ENCODE results near the gene SUGT1. TPM values are rescaled to one million over a fixed set of nuclear protein-coding genes. Genes with fewer than 3 reads are reported as not detected.

SUGT1 gene
- total RNA-seq, 1 donor from 2014 or later = 38.6 TPM

GRCh38 chr13:52737965-52738364, 85.3 kb downstream of the SUGT1 start:
- Mint-ChIP-seq H3K4me1 (peaks cover 6% of the 10 kb centered on the region), H3K9me3 (peaks cover 5% of the 10 kb centered on the region), H3K27ac (no peak overlapping the region), H3K27me3 (peaks cover 33% of the 10 kb centered on the region), H3K36me3 (ENCODE audit: low read depth) (no peaks in the 10 kb centered on the region), H3K4me3 (no peak overlapping the region)
- DNase-seq (no peak), ATAC-seq (ENCODE audit: low read depth) (no peak)
- intact Hi-C loops (cut with micrococcal nuclease) = no loop called here
- ChIA-PET POLR2A (no interaction called here), CTCF (no interaction called here)
- TF ChIP-seq CTCF (IDR thresholded peaks at IDR 0.05) = no peak

DNA sequence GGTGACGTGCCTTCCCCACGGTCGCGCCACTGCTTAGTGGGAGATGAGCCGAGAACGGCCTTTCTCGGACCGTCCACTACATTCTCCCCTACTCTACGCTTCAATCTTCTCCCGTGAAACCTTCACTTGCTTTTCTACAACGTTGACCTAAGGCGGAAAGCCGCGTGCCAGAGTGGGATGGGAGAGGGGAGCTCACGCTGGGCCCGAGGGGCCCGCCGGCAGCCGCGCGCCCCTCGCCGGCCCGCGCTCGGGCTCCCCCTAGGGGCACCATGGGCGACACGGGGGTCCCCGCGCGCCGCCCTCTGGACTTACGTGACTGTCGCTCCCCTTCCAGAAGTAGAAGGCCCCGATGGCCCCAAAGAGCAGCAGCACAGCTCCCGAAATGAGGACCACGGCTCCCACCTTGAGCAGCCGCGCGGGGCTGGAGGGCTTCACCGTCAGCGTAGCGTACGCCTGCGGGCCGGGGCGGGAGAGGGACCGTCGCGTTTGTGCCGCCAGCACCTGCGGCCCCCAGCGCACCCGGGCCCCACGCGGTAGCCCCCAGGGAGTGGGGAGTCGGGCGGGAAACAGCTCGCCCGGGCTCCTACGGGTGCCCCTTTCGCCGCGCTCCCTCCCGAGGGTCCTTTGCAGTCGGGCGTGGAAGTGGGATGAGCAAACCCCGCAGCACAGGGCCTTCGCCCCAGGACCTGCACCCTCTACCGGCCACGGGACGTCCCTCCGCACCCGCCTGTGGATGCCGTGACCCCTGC, 86.3 kb downstream of the SUGT1 start:
- ChIA-PET POLR2A (no interaction called here), CTCF (no interaction called here)
- ATAC-seq (ENCODE audit: low read depth) (peak; percentile 47), DNase-seq (peak; percentile 18)
- intact Hi-C loops (cut with micrococcal nuclease) = no loop called here
- no peaks in the 10 kb centered on the region for H3K36me3 Mint-ChIP-seq (ENCODE audit: low read depth)
- no peak for TF ChIP-seq CTCF (IDR thresholded peaks at IDR 0.05)
- peak overlapping the region; percentile 44 for H3K4me3 Mint-ChIP-seq
- H3K27ac Mint-ChIP-seq = no peak overlapping the region
- peaks cover 6% of the 10 kb centered on the region for H3K4me1 Mint-ChIP-seq
- H3K9me3 Mint-ChIP-seq = peaks cover 5% of the 10 kb centered on the region
- H3K27me3 Mint-ChIP-seq = peaks cover 38% of the 10 kb centered on the region

- ChIA-PET POLR2A (no interaction called here), CTCF (no interaction called here)
- H3K9me3 Mint-ChIP-seq = peaks cover 5% of the 10 kb centered on the region
- no peak for TF ChIP-seq CTCF (IDR thresholded peaks at IDR 0.05)
- DNase-seq (no peak), ATAC-seq (ENCODE audit: low read depth) (no peak)
- no peaks in the 10 kb centered on the region for H3K36me3 Mint-ChIP-seq (ENCODE audit: low read depth)
- peaks cover 6% of the 10 kb centered on the region for H3K4me1 Mint-ChIP-seq
- H3K27me3 Mint-ChIP-seq = peaks cover 40% of the 10 kb centered on the region
- no peak within 1 kb of the TSS for H3K27ac Mint-ChIP-seq
- peak within 1 kb of the TSS; percentile 44 for H3K4me3 Mint-ChIP-seq
- intact Hi-C loops (cut with micrococcal nuclease) = no loop called here
Observed at GRCh38 chr13:52739468-52740071, 86.9 kb downstream of the SUGT1 start, which contains the start of gene CNMD. Gene CNMD (minus strand): TSS chr13:52739820. CDS start chr13:52739701, 119 bp downstream.

GRCh38 chr13:52743569-52743968, 90.9 kb downstream of the SUGT1 start:
- Mint-ChIP-seq H3K36me3 (ENCODE audit: low read depth) (no peaks in the 10 kb centered on the region), H3K4me3 (no peak overlapping the region), H3K27me3 (peaks cover 41% of the 10 kb centered on the region), H3K4me1 (peaks cover 5% of the 10 kb centered on the region), H3K9me3 (peaks cover 5% of the 10 kb centered on the region), H3K27ac (no peak overlapping the region)
- ATAC-seq (ENCODE audit: low read depth) = no peak
- intact Hi-C loops (cut with micrococcal nuclease) = no loop called here
- no peak for TF ChIP-seq CTCF (IDR thresholded peaks at IDR 0.05)
- CTCF ChIA-PET = no interaction called here
- DNase-seq = no peak
- POLR2A ChIA-PET = no interaction called here

GRCh38 chr13:52743988-52744387, 91.4 kb downstream of the SUGT1 start:
- H3K27ac Mint-ChIP-seq = no peak overlapping the region
- peaks cover 5% of the 10 kb centered on the region for H3K9me3 Mint-ChIP-seq
- intact Hi-C loops (cut with micrococcal nuclease) = no loop called here
- CTCF ChIA-PET = no interaction called here
- H3K36me3 Mint-ChIP-seq (ENCODE audit: low read depth) = no peaks in the 10 kb centered on the region
- ATAC-seq (ENCODE audit: low read depth) (no peak), DNase-seq (no peak)
- no peak overlapping the region for H3K4me3 Mint-ChIP-seq
- peaks cover 4% of the 10 kb centered on the region for H3K4me1 Mint-ChIP-seq
- no peak for TF ChIP-seq CTCF (IDR thresholded peaks at IDR 0.05)
- POLR2A ChIA-PET = no interaction called here
- H3K27me3 Mint-ChIP-seq = peaks cover 39% of the 10 kb centered on the region

All from activated B cell treated with CpG ODN at 0.5 μM for 24 hours (primary cell).